Muscle layer of colon (tissue), 2 donors: Measurements from ENCODE around the gene HTR1D.

ENCODE experiments used
- H3K27ac ChIP-seq: one replicate; pipeline ENCODE4 v1.7.0; 2013; ENCODE audit warnings: low read depth, mild to moderate bottlenecking, low read length, moderate library complexity
- H3K27me3 ChIP-seq, 2 donors: one replicate each; pipeline ENCODE4 v1.7.0; 2013; ENCODE audit warnings: low read length in 2 of 2, mild to moderate bottlenecking in 2 of 2; ENCODE audit not compliant: insufficient read depth in 2 of 2, control insufficient read depth in 1 of 2
- H3K36me3 ChIP-seq: one replicate; pipeline ENCODE4 v1.7.0; 2013; ENCODE audit warnings: mild to moderate bottlenecking, low read length; ENCODE audit not compliant: insufficient read depth
- H3K4me1 ChIP-seq: one replicate; pipeline ENCODE4 v1.7.0; 2013; ENCODE audit warnings: mild to moderate bottlenecking, low read length; ENCODE audit not compliant: insufficient read depth
- H3K4me3 ChIP-seq, 2 donors: one replicate each; pipeline ENCODE4 v1.7.0; 2013; ENCODE audit warnings: low read length in 2 of 2, low read depth in 1 of 2, mild to moderate bottlenecking in 1 of 2, moderate library complexity in 1 of 2
- H3K9ac ChIP-seq: one replicate; pipeline ENCODE4 v1.7.0; 2013; ENCODE audit warnings: low read length
- H3K9me3 ChIP-seq: one replicate; pipeline ENCODE4 v1.7.0; 2013; ENCODE audit warnings: mild to moderate bottlenecking, low read length
- donor health status: abdominal sarcoma.
- donor health status: Adenocarcinoma of cecum.

HTR1D gene

DNA sequence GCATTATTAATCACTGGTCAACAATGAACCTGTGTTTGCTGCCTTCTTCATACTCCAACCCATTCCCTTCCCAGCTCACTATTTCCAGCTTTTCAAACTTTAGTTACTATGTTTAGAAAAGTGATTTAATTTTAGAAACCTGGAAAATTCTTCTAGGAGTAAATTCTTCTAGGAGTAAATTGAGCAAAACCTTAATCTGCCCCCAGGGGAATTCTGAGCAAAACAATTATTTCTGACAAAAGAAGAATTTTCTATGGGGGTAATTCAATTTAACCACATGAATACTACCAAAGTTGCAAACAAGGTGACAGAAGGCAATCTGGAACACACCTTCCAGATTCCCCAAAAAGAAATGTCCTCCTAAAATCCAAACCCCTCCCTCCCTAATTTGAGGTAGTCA is 50.4 kb downstream of the HTR1D start:
- Histone ChIP-seq H3K4me3 (peak overlapping the region in 1 of 2 donors; percentile 92), H3K27me3 (no peaks in the 10 kb centered on the region), H3K9ac (peak overlapping the region; percentile 68), H3K36me3 (no peaks in the 10 kb centered on the region), H3K9me3 (no peaks in the 10 kb centered on the region), H3K4me1 (peaks cover 35% of the 10 kb centered on the region), H3K27ac (peak overlapping the region; percentile 95)

- peaks cover 16% of the 10 kb centered on the region for H3K4me1 ChIP-seq
- H3K36me3 ChIP-seq, result no peaks in the 10 kb centered on the region
- no peaks in the 10 kb centered on the region for H3K27me3 ChIP-seq
- H3K9ac ChIP-seq, result no peak overlapping the region
- no peak overlapping the region for H3K4me3 ChIP-seq
- H3K27ac ChIP-seq, result no peak overlapping the region
- no peaks in the 10 kb centered on the region for H3K9me3 ChIP-seq
Observed at GRCh38 chr1:23163395-23163794, 53.9 kb downstream of the HTR1D start.

DNA sequence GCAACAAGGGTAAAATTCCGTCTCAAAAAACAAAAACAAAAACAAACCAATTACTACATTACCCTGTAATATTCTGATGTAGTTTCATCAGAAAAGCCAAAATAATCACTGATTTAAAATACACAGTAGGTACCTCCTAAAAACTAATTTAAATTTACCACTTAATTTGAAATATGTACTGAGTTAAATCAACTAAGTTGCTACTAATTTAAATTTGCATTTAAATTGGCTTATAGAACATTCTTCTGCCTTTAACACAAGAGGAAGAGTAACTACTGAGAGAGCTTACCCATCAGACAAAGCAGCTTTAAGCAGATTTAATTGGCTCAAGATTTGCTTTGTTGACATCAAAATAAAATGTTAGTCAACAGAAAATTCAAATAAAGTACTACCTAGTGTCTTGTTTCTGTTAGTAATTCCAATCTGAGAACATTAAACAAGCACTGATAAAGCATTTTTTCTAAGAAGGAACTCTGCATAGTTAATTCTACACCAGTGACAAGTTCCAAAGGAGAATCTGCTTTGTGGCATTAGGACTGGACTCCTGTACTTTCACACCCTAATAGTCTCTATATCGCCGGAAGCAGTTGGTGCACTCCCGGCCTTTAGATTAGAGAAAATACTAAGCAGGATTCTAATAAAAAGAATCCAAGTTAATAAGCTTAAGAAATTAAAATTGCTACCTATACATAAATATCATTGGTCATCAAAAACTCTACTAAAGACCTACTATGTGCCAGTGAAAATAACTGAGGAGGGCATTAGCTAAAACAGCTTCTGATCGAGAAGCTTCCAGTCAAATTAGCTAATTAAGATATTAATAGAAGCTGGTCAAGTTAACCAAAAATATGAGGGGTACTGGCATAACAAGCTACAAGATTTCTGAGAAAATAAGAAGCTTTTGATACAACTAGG is 57.1 kb downstream of the HTR1D start:
- H3K4me3 ChIP-seq, result no peak overlapping the region
- H3K4me1 ChIP-seq, result no peaks in the 10 kb centered on the region
- H3K27ac ChIP-seq, result no peak overlapping the region
- no peaks in the 10 kb centered on the region for H3K27me3 ChIP-seq
- no peaks in the 10 kb centered on the region for H3K36me3 ChIP-seq
- no peaks in the 10 kb centered on the region for H3K9me3 ChIP-seq
- H3K9ac ChIP-seq, result no peak overlapping the region

GRCh38 chr1:23156940-23157339 is 60.4 kb downstream of the HTR1D start:
- Histone ChIP-seq H3K36me3 (no peaks in the 10 kb centered on the region), H3K9ac (no peak overlapping the region), H3K4me3 (no peak overlapping the region), H3K27ac (no peak overlapping the region), H3K4me1 (no peaks in the 10 kb centered on the region), H3K9me3 (no peaks in the 10 kb centered on the region), H3K27me3 (no peaks in the 10 kb centered on the region)

GRCh38 chr1:23152966-23153684 is 64.2 kb downstream of the HTR1D start:
- peaks cover 3% of the 10 kb centered on the region for H3K4me1 ChIP-seq
- no peak overlapping the region for H3K4me3 ChIP-seq
- no peaks in the 10 kb centered on the region for H3K36me3 ChIP-seq
- H3K27ac ChIP-seq, result no peak overlapping the region
- no peak overlapping the region for H3K9ac ChIP-seq
- H3K9me3 ChIP-seq, result no peaks in the 10 kb centered on the region
- no peaks in the 10 kb centered on the region for H3K27me3 ChIP-seq

- H3K9ac ChIP-seq, result no peak overlapping the region
- H3K36me3 ChIP-seq, result no peaks in the 10 kb centered on the region
- H3K27ac ChIP-seq, result no peak overlapping the region
- no peaks in the 10 kb centered on the region for H3K27me3 ChIP-seq
- H3K4me1 ChIP-seq, result peaks cover 6% of the 10 kb centered on the region
- H3K9me3 ChIP-seq, result no peaks in the 10 kb centered on the region
- H3K4me3 ChIP-seq, result no peak overlapping the region
Observed at GRCh38 chr1:23150742-23151141, 66.6 kb downstream of the HTR1D start.

GRCh38 chr1:23150125-23150524 is 67.2 kb downstream of the HTR1D start:
- Histone ChIP-seq H3K36me3 (no peaks in the 10 kb centered on the region), H3K9me3 (no peaks in the 10 kb centered on the region), H3K27ac (no peak overlapping the region), H3K4me1 (peaks cover 6% of the 10 kb centered on the region), H3K9ac (no peak overlapping the region), H3K4me3 (no peak overlapping the region), H3K27me3 (no peaks in the 10 kb centered on the region)

GRCh38 chr1:23149114-23149513 is 68.2 kb downstream of the HTR1D start:
- no peaks in the 10 kb centered on the region for H3K27me3 ChIP-seq
- H3K4me1 ChIP-seq, result peaks cover 6% of the 10 kb centered on the region
- H3K9ac ChIP-seq, result no peak overlapping the region
- H3K9me3 ChIP-seq, result no peaks in the 10 kb centered on the region
- no peak overlapping the region for H3K27ac ChIP-seq
- H3K4me3 ChIP-seq, result no peak overlapping the region
- no peaks in the 10 kb centered on the region for H3K36me3 ChIP-seq

- Histone ChIP-seq H3K4me1 (peaks cover 6% of the 10 kb centered on the region), H3K9ac (no peak overlapping the region), H3K27ac (no peak overlapping the region), H3K36me3 (no peaks in the 10 kb centered on the region), H3K27me3 (no peaks in the 10 kb centered on the region), H3K9me3 (no peaks in the 10 kb centered on the region), H3K4me3 (no peak overlapping the region)
Observed at GRCh38 chr1:23148084-23148483, 69.2 kb downstream of the HTR1D start.
